Central memory CD8-positive, alpha-beta T cell (primary cell): Measurements from ENCODE around the gene MVP.
"Not testable (repeated sequence)": the region's sequence is repeated elsewhere in the genome, so short reads cannot be mapped to it uniquely, and the experiment has no call there.

ENCODE experiments used
- ATAC-seq: fragments of 150-1000 bp; cut with Tn5 transposase; replicated peaks from 2 replicates; pipeline ENCODE4 v1.10.0; 2022; ENCODE audit warnings: mild to moderate bottlenecking, moderate FRiP score, moderate number of reproducible peaks; ENCODE audit not compliant: poor library complexity, severe bottlenecking; ENCODE audit errors: extremely low read depth
- DNase-seq, 2 donors: peaks; one replicate each; pipeline ENCODE4 v3.0.0; 2021; ENCODE audit warnings: low spot score in 2 of 2
- H3K27ac Mint-ChIP-seq: one replicate; pipeline ENCODE4 v1.8.0; 2022; ENCODE audit warnings: low read depth, mild to moderate bottlenecking, moderate library complexity, mixed read lengths
- H3K27me3 Mint-ChIP-seq: one replicate; pipeline ENCODE4 v1.8.0; 2022; ENCODE audit warnings: mixed read lengths
- H3K36me3 Mint-ChIP-seq: one replicate; pipeline ENCODE4 v1.8.0; 2022; ENCODE audit warnings: mild to moderate bottlenecking, moderate library complexity, mixed read lengths; ENCODE audit not compliant: insufficient read depth
- H3K4me1 Mint-ChIP-seq: one replicate; pipeline ENCODE4 v1.8.0; 2022; ENCODE audit warnings: mixed read lengths
- H3K4me3 Mint-ChIP-seq: one replicate; pipeline ENCODE4 v1.8.0; 2022; ENCODE audit warnings: mild to moderate bottlenecking, moderate library complexity, mixed read lengths
- H3K9me3 Mint-ChIP-seq: one replicate; pipeline ENCODE4 v1.8.0; 2022; ENCODE audit warnings: mixed read lengths

Gene MVP

GRCh38 chr16:29862383-29862883, 42.2 kb downstream of the MVP start:
- peaks cover 25% of the 10 kb centered on the region for H3K36me3 Mint-ChIP-seq
- H3K27me3 Mint-ChIP-seq, result peaks cover under 1% of the 10 kb centered on the region
- peaks cover 25% of the 10 kb centered on the region for H3K4me1 Mint-ChIP-seq
- ATAC-seq, result no peak
- H3K9me3 Mint-ChIP-seq, result no peaks in the 10 kb centered on the region
- no peak for DNase-seq
- peak overlapping the region; percentile 99 for H3K4me3 Mint-ChIP-seq
- peak overlapping the region; percentile 88 for H3K27ac Mint-ChIP-seq

- H3K36me3 Mint-ChIP-seq, result peaks cover 22% of the 10 kb centered on the region
- peak; percentile 87 to 90 for DNase-seq
- H3K27ac Mint-ChIP-seq, result peak within 1 kb of the TSS; percentile 88
- ATAC-seq, result peak; percentile 99
- H3K9me3 Mint-ChIP-seq, result no peaks in the 10 kb centered on the region
- H3K27me3 Mint-ChIP-seq, result peaks cover 7% of the 10 kb centered on the region
- H3K4me1 Mint-ChIP-seq, result peaks cover 30% of the 10 kb centered on the region
- peak within 1 kb of the TSS; percentile 99 for H3K4me3 Mint-ChIP-seq
Observed at GRCh38 chr16:29862884-29863668, 42.8 kb downstream of the MVP start, which contains the start of gene CDIPT. Gene CDIPT (minus strand): TSS chr16:29863226. CDS start chr16:29862857, 369 bp downstream.

- Mint-ChIP-seq H3K4me3 (peak overlapping the region; percentile 99), H3K9me3 (no peaks in the 10 kb centered on the region), H3K27ac (peak overlapping the region; percentile 88), H3K4me1 (peaks cover 30% of the 10 kb centered on the region), H3K36me3 (peaks cover 17% of the 10 kb centered on the region), H3K27me3 (peaks cover 8% of the 10 kb centered on the region)
- DNase-seq (no peak), ATAC-seq (no peak)
Observed at GRCh38 chr16:29863669-29863984, 43.4 kb downstream of the MVP start.

GRCh38 chr16:29864205-29864604, 43.9 kb downstream of the MVP start:
- Mint-ChIP-seq H3K4me3 (no peak overlapping the region), H3K4me1 (peaks cover 30% of the 10 kb centered on the region), H3K9me3 (no peaks in the 10 kb centered on the region), H3K36me3 (peaks cover 14% of the 10 kb centered on the region), H3K27me3 (peaks cover 8% of the 10 kb centered on the region), H3K27ac (no peak overlapping the region)
- no peak for DNase-seq
- ATAC-seq, result no peak

- ATAC-seq, result no peak
- no peaks in the 10 kb centered on the region for H3K36me3 Mint-ChIP-seq
Observed at GRCh38 chr16:29868396-29869009, 48.2 kb downstream of the MVP start.

GRCh38 chr16:29869067-29869466, 48.8 kb downstream of the MVP start:
- not testable (repeated sequence) for DNase-seq, H3K27ac Mint-ChIP-seq, H3K36me3 Mint-ChIP-seq, ATAC-seq, H3K27me3 Mint-ChIP-seq, H3K4me3 Mint-ChIP-seq, H3K4me1 Mint-ChIP-seq, H3K9me3 Mint-ChIP-seq

More at GRCh38 chr16:29868396-29869009, 48.2 kb downstream of the MVP start:
- Mint-ChIP-seq H3K27me3 (peaks cover 8% of the 10 kb centered on the region), H3K4me3 (no peak overlapping the region), H3K9me3 (no peaks in the 10 kb centered on the region), H3K4me1 (peaks cover 7% of the 10 kb centered on the region), H3K27ac (no peak overlapping the region)
- DNase-seq, result no peak

- Mint-ChIP-seq H3K4me3 (no peak overlapping the region), H3K27ac (no peak overlapping the region), H3K27me3 (peaks cover 24% of the 10 kb centered on the region), H3K9me3 (no peaks in the 10 kb centered on the region), H3K4me1 (peaks cover 18% of the 10 kb centered on the region), H3K36me3 (no peaks in the 10 kb centered on the region)
- DNase-seq (no peak), ATAC-seq (no peak)
Observed at GRCh38 chr16:29871822-29872546, 51.7 kb downstream of the MVP start.

GRCh38 chr16:29873319-29873718, 53.1 kb downstream of the MVP start:
- Mint-ChIP-seq H3K36me3 (no peaks in the 10 kb centered on the region), H3K4me1 (peaks cover 26% of the 10 kb centered on the region), H3K27me3 (peaks cover 30% of the 10 kb centered on the region), H3K4me3 (no peak overlapping the region), H3K27ac (no peak overlapping the region), H3K9me3 (no peaks in the 10 kb centered on the region)
- DNase-seq (no peak), ATAC-seq (no peak)

- H3K36me3 Mint-ChIP-seq, result no peaks in the 10 kb centered on the region
- H3K4me3 Mint-ChIP-seq, result no peak overlapping the region
- ATAC-seq (no peak), DNase-seq (no peak)
- no peaks in the 10 kb centered on the region for H3K9me3 Mint-ChIP-seq
- H3K27me3 Mint-ChIP-seq, result peaks cover 40% of the 10 kb centered on the region
- no peak overlapping the region for H3K27ac Mint-ChIP-seq
- peaks cover 26% of the 10 kb centered on the region for H3K4me1 Mint-ChIP-seq
Observed at GRCh38 chr16:29875206-29875605, 54.9 kb downstream of the MVP start.

GRCh38 chr16:29876217-29876593, 55.9 kb downstream of the MVP start:
- ATAC-seq (no peak), DNase-seq (no peak)
- Mint-ChIP-seq H3K4me1 (peaks cover 26% of the 10 kb centered on the region), H3K36me3 (no peaks in the 10 kb centered on the region), H3K27ac (no peak overlapping the region), H3K9me3 (no peaks in the 10 kb centered on the region), H3K27me3 (peaks cover 40% of the 10 kb centered on the region), H3K4me3 (peak overlapping the region; percentile 59)

- no peak for ATAC-seq
- DNase-seq, result no peak
- peak overlapping the region; percentile 59 for H3K4me3 Mint-ChIP-seq
- H3K27ac Mint-ChIP-seq, result no peak overlapping the region
- no peaks in the 10 kb centered on the region for H3K9me3 Mint-ChIP-seq
- H3K4me1 Mint-ChIP-seq, result peaks cover 26% of the 10 kb centered on the region
- H3K36me3 Mint-ChIP-seq, result no peaks in the 10 kb centered on the region
- peaks cover 40% of the 10 kb centered on the region for H3K27me3 Mint-ChIP-seq
Observed at GRCh38 chr16:29876594-29877249, 56.5 kb downstream of the MVP start.

- peak; percentile 65 for ATAC-seq
- H3K4me1 Mint-ChIP-seq, result peaks cover 26% of the 10 kb centered on the region
- peaks cover 40% of the 10 kb centered on the region for H3K27me3 Mint-ChIP-seq
- H3K27ac Mint-ChIP-seq, result no peak overlapping the region
- no peaks in the 10 kb centered on the region for H3K36me3 Mint-ChIP-seq
- no peak for DNase-seq
- H3K4me3 Mint-ChIP-seq, result peak overlapping the region; percentile 59
- no peaks in the 10 kb centered on the region for H3K9me3 Mint-ChIP-seq
Observed at GRCh38 chr16:29877266-29877961, 57.2 kb downstream of the MVP start.
